MG63 (cell line): ENCODE data around the gene OR8J3. TPM values are rescaled to one million over a fixed set of nuclear protein-coding genes. Genes with fewer than 3 reads are reported as not detected.
"Not testable (repeated sequence)": the region's sequence is repeated elsewhere in the genome, so short reads cannot be mapped to it uniquely, and the experiment has no call there.

Experiments used
- DNase-seq: peaks from one replicate; pipeline ENCODE4 v3.0.0-alpha.2; 2020
- H3K27me3 ChIP-seq: fragments of 250-450 bp; sonication (Bioruptor Pico); 2 replicates; pipeline ENCODE4 v1.5.1; 2020; ENCODE audit warnings: mild to moderate bottlenecking, moderate library complexity
- H3K36me3 ChIP-seq: fragments of 250-450 bp; sonication (Bioruptor Pico); 2 replicates; pipeline ENCODE4 v1.5.1; 2020; ENCODE audit warnings: mild to moderate bottlenecking, moderate library complexity
- H3K4me3 ChIP-seq: fragments of 250-450 bp; sonication (Bioruptor Pico); 2 replicates; pipeline ENCODE4 v1.5.1; 2020; ENCODE audit warnings: mild to moderate bottlenecking, moderate library complexity
- H3K9me3 ChIP-seq: fragments of 250-450 bp; sonication (Bioruptor Pico); 2 replicates; pipeline ENCODE4 v1.5.1; 2020; ENCODE audit warnings: mild to moderate bottlenecking, moderate library complexity
- total RNA-seq: library from RNA; depleted of rRNA; stranded (reverse); fragments of >200 nt; shearing (Covaris generic); gene quantifications from 2 replicates; pipeline ENCODE4 v1.2.3, GENCODE V29; 2014; ENCODE audit warnings: low replicate concordance; rRNA removed

The OR8J3 gene
- not detected in 2 replicates for total RNA-seq

- DNase-seq = no peak
- Histone ChIP-seq H3K9me3 (no peaks in the 10 kb centered on the region), H3K27me3 (no peaks in the 10 kb centered on the region), H3K4me3 (no peak within 1 kb of the TSS), H3K36me3 (no peaks in the 10 kb centered on the region)
Observed at GRCh38 chr11:56140151-56140661, at the start of gene OR8J3. TSS of gene OR8J3 (minus strand) at chr11:56140201. CDS start at chr11:56137718, 2,483 bp downstream.

GRCh38 chr11:56188602-56189001, 48.6 kb upstream of the OR8J3 start:
- no peaks in the 10 kb centered on the region for H3K36me3 ChIP-seq
- DNase-seq = no peak
- H3K4me3 ChIP-seq = no peak overlapping the region
- H3K9me3 ChIP-seq = no peaks in the 10 kb centered on the region
- no peaks in the 10 kb centered on the region for H3K27me3 ChIP-seq

- H3K36me3 ChIP-seq = no peaks in the 10 kb centered on the region
- H3K9me3 ChIP-seq = peaks cover 2% of the 10 kb centered on the region; the same call in 1 of the 2 replicates
- no peak for DNase-seq
- no peak overlapping the region for H3K4me3 ChIP-seq
- no peaks in the 10 kb centered on the region for H3K27me3 ChIP-seq
Observed at GRCh38 chr11:56183459-56183858, 43.5 kb upstream of the OR8J3 start.

- Histone ChIP-seq H3K36me3 (no peaks in the 10 kb centered on the region), H3K27me3 (no peaks in the 10 kb centered on the region), H3K9me3 (peaks cover 2% of the 10 kb centered on the region; the same call in 1 of the 2 replicates), H3K4me3 (no peak within 1 kb of the TSS)
- DNase-seq = no peak
Observed at GRCh38 chr11:56176318-56176717, 36.3 kb upstream of the OR8J3 start, which contains the start of gene OR5J2. TSS of gene OR5J2 (plus strand) at chr11:56176618. CDS start at chr11:56176618, 0 bp downstream.

GRCh38 chr11:56172256-56172830, 32.3 kb upstream of the OR8J3 start:
- H3K9me3 ChIP-seq = no peaks in the 10 kb centered on the region
- no peaks in the 10 kb centered on the region for H3K36me3 ChIP-seq
- DNase-seq = no peak
- H3K4me3 ChIP-seq = no peak overlapping the region
- no peaks in the 10 kb centered on the region for H3K27me3 ChIP-seq

- H3K36me3 ChIP-seq = no peaks in the 10 kb centered on the region
Observed at GRCh38 chr11:56163804-56164203, 23.8 kb upstream of the OR8J3 start.

GRCh38 chr11:56160217-56160616, 20.2 kb upstream of the OR8J3 start, which contains the start of gene OR8K5:
TSS of gene OR8K5 (minus strand) at chr11:56160317. CDS start at chr11:56160317, 0 bp downstream.
- Histone ChIP-seq H3K4me3 (no peak within 1 kb of the TSS), H3K36me3 (no peaks in the 10 kb centered on the region), H3K9me3 (no peaks in the 10 kb centered on the region), H3K27me3 (no peaks in the 10 kb centered on the region)
- no peak for DNase-seq

More at GRCh38 chr11:56163804-56164203, 23.8 kb upstream of the OR8J3 start:
- Histone ChIP-seq H3K9me3 (no peaks in the 10 kb centered on the region), H3K4me3 (no peak overlapping the region), H3K27me3 (no peaks in the 10 kb centered on the region)
- no peak for DNase-seq

GRCh38 chr11:56152333-56152732, 12.3 kb upstream of the OR8J3 start:
- H3K9me3 ChIP-seq = no peaks in the 10 kb centered on the region; the same call in 1 of the 2 replicates
- DNase-seq = no peak
- H3K27me3 ChIP-seq = no peaks in the 10 kb centered on the region
- no peaks in the 10 kb centered on the region for H3K36me3 ChIP-seq
- no peak overlapping the region for H3K4me3 ChIP-seq

GRCh38 chr11:56151376-56151775, 11.4 kb upstream of the OR8J3 start:
- Histone ChIP-seq H3K36me3 (no peaks in the 10 kb centered on the region), H3K4me3 (no peak overlapping the region), H3K27me3 (no peaks in the 10 kb centered on the region), H3K9me3 (no peaks in the 10 kb centered on the region; the same call in 1 of the 2 replicates)
- DNase-seq = no peak

- H3K27me3 ChIP-seq, DNase-seq, H3K36me3 ChIP-seq, H3K4me3 ChIP-seq, H3K9me3 ChIP-seq: not testable (repeated sequence)
Observed at GRCh38 chr11:56143681-56144080, 3.7 kb upstream of the OR8J3 start.

GRCh38 chr11:56122073-56122472, 17.9 kb downstream of the OR8J3 start, which contains the start of gene OR8H3:
TSS of gene OR8H3 (plus strand) at chr11:56122373. CDS start at chr11:56122373, 0 bp downstream.
- no peak within 1 kb of the TSS for H3K4me3 ChIP-seq
- H3K36me3 ChIP-seq = no peaks in the 10 kb centered on the region
- no peaks in the 10 kb centered on the region for H3K9me3 ChIP-seq
- no peak for DNase-seq
- no peaks in the 10 kb centered on the region for H3K27me3 ChIP-seq

- no peak within 1 kb of the TSS for H3K4me3 ChIP-seq
- H3K36me3 ChIP-seq = no peaks in the 10 kb centered on the region
- DNase-seq = no peak
- no peaks in the 10 kb centered on the region for H3K9me3 ChIP-seq
- no peaks in the 10 kb centered on the region for H3K27me3 ChIP-seq
Observed at GRCh38 chr11:56103210-56103737, 36.7 kb downstream of the OR8J3 start, which contains the start of gene OR8H2. TSS of gene OR8H2 (plus strand) at chr11:56103687. CDS start at chr11:56105043, 1,356 bp downstream.

- Histone ChIP-seq H3K4me3 (no peak within 1 kb of the TSS), H3K27me3 (no peaks in the 10 kb centered on the region), H3K9me3 (no peaks in the 10 kb centered on the region), H3K36me3 (no peaks in the 10 kb centered on the region)
- DNase-seq = no peak
Observed at GRCh38 chr11:56093008-56093407, 47.0 kb downstream of the OR8J3 start, which contains the start of gene OR8I2. TSS of gene OR8I2 (plus strand) at chr11:56093308. CDS start at chr11:56093308, 0 bp downstream.

- DNase-seq = no peak
- Histone ChIP-seq H3K9me3 (no peaks in the 10 kb centered on the region), H3K4me3 (no peak overlapping the region), H3K36me3 (no peaks in the 10 kb centered on the region), H3K27me3 (no peaks in the 10 kb centered on the region)
Observed at GRCh38 chr11:56089697-56090096, 50.3 kb downstream of the OR8J3 start.
